ENCODE results near the gene MPV17.
A peak's percentile ranks its signal among the peaks of the same experiment; 100 is the strongest.
"Not testable (repeated sequence)": the region's sequence is repeated elsewhere in the genome, so short reads cannot be mapped to it uniquely, and the experiment has no call there.

The MPV17 gene

DNA sequence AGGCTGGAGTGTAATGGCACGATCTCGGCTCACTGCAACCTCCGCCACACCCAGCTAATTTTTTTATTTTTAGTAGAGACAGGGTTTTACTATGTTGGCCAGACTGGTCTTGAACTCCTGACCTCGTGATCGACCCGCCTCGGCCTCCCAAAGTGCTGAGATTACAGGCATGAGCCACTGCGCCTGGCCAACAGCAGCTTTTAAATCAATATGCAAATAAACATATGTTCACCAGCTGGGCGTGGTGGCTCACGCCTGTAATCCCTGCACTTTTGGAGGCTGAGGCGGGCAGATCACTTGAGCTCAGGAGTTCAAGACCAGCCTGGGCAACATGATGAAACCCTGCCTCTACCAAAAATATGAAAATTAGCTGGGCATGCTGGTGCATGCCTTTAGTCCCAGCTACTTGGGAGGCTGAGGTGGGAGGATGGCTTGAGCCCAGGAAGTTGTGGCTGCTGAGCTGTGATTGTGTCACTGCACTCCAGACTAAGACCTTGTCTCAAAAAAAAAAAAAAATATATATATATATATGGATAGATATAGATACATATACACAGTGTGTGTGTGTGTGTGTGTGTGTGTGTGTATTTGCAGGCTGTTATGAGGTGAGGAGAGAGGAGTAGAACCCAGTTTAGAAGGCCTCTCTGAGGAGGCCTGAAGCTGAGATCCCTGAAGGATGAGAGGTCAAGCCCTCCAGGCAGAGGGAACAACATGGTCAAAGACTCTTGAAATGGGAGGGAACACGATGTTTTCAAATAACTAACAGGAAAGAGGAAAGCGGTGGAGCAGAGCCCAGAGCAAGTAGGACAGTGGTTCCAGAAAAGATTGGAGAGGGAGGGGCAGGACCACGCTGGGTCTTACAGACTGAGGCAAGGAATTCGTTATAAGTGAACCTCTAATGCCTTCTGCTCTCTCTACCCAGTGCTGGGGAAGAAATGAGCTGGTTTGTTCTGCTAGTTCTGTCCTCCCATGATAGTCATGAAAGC lies 50.1 kb downstream of the MPV17 start:
- in situ Hi-C loops (cut with MboI; ENCODE audit: low pct_unique_long_range_greater_than_20kb, low sequenced_read_pairs) = not testable (repeated sequence)
- DNase-seq = peak; percentile 50

DNA sequence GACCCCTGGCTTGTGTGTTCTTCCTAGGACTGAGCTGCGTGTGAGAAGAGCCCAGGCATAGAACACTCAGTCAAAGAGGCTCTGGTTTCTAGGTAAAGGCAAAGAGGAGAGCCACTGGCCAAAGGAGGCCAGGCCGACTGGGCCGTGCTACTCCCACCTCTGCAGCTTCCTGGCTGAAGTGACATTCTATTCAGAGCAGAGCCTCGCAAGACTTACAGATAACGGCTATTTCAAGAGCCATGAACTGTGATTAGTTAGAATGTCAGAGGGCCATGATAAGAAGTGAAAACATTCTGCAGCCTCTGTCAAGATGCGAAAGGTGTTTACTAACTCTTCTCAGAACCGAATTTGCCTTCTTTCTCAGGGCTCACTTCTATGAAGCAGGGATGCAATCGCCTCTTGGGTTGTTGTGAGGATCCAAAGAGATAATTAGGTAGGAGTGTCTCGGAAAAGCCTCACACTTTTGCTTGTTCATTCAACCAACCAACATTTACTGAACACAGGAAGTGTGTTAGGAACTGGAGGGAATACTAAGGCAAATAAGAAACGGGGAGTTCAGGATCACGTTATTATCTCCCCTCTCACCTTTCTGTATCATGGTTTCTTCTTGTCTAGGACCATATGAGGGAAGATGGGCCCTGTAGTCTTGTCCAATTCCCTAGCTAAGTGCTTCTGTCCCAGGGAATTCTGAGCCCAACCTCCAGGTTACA lies 51.1 kb downstream of the MPV17 start:
- no peak for DNase-seq
- in situ Hi-C loops (cut with MboI; ENCODE audit: low pct_unique_long_range_greater_than_20kb, low sequenced_read_pairs) = no loop called here

DNA sequence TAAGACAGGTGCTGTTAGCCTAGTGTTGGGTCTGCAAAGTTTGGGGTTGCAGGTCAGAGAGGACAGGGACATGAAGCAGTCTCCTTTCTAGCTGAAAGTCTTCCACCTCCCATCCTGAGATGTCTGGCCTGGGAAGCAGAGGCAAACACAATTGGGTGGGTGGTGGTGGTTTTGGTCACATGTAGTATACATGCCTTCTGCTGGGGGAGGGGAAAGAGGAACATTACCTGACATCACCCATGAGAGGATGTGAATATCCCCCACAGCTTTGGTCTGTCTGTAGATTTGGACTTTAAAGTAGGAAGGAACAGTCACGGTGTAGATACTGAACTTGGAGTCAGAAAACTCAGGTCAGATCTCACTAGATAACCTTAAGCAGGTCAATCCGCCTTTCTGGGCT lies 52.2 kb downstream of the MPV17 start:
- peak; percentile 63 for DNase-seq
- in situ Hi-C loops (cut with MboI; ENCODE audit: low pct_unique_long_range_greater_than_20kb, low sequenced_read_pairs) = no loop called here

DNA sequence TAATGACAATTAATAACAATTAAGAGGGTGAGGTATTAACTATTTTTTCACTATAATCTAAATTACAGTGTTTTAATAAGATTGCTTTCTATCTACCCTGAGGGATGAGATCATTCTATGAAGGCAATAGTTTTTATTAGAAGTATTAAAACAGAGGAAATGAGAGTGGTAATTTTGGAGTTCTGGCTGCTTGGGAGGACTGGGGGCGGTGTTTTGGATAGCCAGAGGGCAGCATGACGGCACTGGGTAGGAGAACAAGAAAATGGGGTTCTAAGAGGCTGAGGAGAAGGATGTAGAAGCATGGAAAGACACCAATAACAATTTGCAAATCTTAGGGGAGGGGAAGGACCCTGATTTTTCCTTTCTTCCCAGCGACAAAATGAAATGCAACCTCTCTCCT lies 52.8 kb downstream of the MPV17 start:
- in situ Hi-C loops (cut with MboI; ENCODE audit: low pct_unique_long_range_greater_than_20kb, low sequenced_read_pairs) = no loop called here
- DNase-seq = no peak

DNA sequence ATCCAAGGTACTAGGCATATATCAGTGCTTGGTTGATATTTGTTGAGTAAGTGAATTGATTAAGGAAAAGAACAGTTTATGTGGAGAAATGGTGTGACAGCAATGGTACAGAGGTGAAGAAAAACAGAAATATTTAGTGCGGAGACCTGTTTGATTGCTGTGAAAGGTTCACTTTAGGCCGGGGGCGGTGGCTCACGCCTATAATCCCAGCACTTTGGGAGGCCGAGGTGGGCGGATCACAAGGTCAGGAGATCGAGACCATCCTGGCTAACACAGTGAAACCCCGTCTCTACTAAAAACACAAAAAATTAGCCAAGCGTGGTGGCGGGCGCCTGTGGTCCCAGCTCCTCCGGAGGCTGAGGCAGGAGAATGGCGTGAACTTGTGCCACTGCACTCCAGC lies 54.6 kb downstream of the MPV17 start:
- DNase-seq; in situ Hi-C loops (cut with MboI; ENCODE audit: low pct_unique_long_range_greater_than_20kb, low sequenced_read_pairs): not testable (repeated sequence)

DNA sequence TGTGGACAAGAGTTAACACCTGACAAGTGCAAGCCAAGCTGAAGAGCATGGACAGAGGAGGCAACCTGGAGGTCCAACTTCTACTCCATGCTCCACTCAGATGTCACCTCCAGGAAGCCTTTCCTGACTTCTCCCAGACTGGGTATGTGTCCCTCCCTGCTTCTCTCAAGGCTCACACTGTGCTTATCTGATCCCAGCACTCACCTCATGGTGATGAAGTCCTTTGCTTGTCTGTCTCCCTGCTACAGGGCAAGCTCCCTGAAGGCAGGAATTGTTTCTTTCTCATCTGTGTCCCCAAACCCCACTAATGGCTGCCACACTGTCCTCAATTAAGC lies 57.4 kb downstream of the MPV17 start:
- no peak for DNase-seq
- in situ Hi-C loops (cut with MboI; ENCODE audit: low pct_unique_long_range_greater_than_20kb, low sequenced_read_pairs) = no loop called here

DNA sequence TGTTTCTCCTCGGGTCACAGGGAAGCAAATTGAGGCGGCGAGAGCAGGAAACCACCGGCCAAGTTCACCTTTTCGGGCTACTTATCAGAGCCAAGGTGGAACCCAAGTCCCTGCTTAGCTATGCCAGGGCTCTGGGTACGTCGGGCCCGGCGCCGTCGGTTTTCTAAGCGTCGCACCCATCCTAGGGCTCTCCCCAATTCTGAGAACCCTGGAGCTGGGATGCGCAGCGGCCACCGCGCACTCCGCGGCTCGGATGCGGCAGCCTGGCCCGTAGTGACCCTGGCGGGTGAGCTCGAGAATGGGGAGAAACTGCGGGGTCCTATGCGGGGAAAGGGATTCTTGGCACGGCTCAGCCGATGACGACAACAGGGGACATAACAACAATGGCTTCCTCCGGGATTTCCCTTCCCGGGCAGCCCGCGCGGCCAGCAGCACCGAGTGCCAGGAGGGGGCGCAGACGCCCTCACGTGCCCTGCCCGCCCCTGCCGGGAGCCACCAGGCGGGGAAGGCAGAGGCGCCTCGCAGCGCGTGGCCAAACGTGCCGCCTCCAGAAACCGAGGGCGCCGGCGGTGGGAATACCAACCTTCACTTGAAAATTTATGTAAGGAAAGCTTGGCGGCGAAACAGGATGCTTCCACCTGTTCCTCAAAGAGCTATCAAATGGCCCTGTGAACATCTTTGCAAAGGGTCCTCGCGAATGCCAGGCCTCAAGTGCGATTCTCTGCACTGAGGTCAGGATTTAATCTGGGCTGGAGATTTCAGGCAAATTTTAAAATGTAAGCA lies 58.0 kb downstream of the MPV17 start:
- in situ Hi-C loops (cut with MboI; ENCODE audit: low pct_unique_long_range_greater_than_20kb, low sequenced_read_pairs) = no loop called here
- peak; percentile 82 for DNase-seq

DNA sequence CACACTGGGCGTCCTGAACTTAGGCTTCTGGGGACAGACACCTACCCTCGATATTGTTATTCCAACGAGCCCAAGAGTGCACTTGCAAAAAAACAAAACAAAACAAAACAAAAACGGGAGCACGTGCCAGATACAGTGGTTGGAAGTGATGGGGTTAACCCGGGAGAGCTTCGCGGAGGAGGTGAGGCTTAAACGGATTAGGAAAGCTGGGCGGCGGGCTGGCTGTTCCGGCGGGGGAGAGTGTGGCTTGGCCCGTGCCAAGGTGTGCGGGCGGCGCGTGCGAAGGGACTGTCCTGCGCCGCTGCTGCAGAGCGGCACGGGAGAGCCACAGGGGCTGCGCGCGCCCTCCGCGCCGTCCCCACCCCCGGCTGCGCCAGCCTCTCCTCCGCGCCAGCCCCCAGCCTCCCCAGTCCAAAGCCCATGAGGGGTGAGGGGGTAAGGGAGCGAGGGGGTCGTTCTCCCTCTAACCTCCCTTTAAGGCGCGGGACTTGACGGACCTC lies 58.6 kb downstream of the MPV17 start:
- no peak for DNase-seq
- in situ Hi-C loops (cut with MboI; ENCODE audit: low pct_unique_long_range_greater_than_20kb, low sequenced_read_pairs) = no loop called here

DNA sequence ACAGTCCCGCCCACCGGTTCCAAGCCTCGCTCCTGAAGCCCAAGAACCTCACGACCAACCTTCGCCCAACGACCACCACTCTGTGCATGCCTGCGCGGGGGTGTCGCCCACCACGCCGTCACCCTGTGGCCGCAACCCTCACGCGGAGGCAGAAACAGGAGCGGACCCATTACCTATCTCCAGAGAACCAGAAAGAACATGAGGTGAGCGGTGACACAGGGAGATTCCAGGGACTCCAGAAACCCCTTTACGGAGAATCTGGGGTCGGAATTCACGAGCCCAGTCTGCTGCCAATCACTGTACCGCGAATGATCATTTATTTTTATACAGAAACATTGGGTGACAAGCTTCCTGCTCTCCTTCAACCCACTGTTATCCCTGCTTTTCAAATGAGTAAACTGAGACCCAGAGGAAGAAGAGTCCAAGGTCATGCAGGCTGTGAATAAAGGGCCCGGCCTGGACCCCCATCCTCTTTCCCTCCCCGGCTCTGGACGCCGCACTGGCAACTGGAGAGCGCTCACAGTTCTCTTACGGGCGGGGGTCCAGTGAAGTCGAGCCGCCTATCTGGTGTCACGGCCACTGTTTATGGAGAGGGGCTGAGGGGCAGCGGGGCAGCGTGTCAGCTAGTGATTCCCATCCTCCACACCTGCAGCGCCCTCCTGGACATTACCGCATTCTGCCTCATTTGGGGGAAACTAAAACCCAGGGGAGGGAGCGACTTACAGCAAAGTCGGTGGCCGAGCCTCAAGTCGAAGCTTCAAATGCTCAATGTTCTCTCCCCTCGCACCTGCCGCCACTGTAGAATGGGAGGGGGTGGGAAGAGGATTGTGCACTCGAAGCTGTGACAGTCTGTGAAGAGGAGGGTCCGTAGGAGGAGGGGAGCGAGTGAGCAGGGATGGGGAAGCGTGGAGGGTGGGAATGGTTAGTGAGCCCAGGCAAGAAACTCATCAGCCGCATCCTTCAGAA lies 59.3 kb downstream of the MPV17 start:
- in situ Hi-C loops (cut with MboI; ENCODE audit: low pct_unique_long_range_greater_than_20kb, low sequenced_read_pairs) = no loop called here
- DNase-seq = no peak

DNA sequence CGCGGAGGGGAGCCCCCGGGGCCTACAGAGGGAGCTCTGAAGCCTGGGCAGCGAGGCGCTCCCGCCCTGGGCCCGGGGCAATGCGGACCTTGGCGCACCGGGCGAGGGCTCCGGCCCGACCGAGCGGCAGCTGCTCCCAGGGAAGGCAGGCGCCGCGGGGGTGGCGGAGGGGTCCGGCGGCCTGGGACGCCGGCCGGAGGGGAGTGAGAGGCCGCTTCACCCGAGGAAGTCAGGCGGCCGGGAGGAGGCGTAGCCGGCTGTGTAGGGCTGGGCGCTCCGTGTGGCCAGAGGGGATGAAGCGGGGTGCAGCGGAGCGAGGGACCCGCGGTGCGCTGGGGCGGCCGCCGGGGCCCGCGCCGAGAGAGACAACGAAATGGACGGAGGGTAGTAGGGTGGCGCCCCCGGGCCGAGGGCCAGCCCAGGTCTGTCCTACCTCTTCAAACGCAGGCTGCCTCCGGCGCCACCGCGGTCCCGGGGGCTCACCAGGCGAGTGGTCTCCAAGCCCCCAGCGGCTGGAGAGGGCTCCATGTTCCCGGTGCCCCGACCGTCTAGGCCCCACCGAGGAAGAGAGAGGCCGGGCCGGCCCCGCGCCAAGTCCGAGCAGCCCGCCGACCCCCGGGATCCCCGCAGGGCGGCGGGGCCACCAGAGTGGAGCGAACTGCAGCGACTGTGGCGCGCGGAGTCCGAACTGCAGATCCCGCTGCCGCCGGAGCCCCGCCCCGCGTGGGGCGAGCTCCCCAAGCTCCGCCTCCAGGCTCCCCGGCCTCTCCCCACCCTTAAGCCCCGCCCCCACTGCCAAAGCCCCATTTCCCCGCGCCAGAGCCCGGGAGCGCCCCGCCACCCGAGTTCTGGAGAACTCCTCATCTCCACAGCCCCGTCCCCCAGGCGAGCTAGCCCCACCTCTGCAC lies 60.3 kb downstream of the MPV17 start, which contains the start of gene SLC30A3:
Gene SLC30A3, minus strand, starts transcription at position 669 of the 908 bp plus-strand sequence. Its CDS starts 141 bp downstream, at position 528.
- DNase-seq = peak; percentile 77

DNA sequence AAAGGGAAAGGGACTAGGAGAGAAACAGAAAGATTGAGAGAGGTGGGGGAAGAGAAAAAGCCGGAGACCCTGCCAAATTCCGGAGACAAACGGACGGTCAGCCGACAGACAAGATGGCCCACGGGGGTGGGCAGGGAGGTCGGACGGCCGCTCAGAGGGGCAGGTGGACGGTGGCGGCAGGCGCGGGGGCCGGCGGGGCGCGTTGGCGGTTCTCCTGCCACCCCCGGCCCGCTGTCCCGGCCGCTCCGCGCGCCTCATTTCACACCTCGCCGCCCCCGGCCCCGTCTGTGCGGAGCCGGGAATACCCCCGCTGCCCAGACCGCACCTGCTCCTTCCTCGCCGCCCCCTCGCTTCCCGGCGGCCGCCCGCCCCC lies 61.0 kb downstream of the MPV17 start:
- DNase-seq = no peak
- in situ Hi-C loops (cut with MboI; ENCODE audit: low pct_unique_long_range_greater_than_20kb, low sequenced_read_pairs) = no loop called here

More for the DNA sequence above, 60.3 kb downstream of the MPV17 start, which contains the start of gene SLC30A3:
- in situ Hi-C loops (cut with MboI; ENCODE audit: low pct_unique_long_range_greater_than_20kb, low sequenced_read_pairs) = no loop called here

DNA sequence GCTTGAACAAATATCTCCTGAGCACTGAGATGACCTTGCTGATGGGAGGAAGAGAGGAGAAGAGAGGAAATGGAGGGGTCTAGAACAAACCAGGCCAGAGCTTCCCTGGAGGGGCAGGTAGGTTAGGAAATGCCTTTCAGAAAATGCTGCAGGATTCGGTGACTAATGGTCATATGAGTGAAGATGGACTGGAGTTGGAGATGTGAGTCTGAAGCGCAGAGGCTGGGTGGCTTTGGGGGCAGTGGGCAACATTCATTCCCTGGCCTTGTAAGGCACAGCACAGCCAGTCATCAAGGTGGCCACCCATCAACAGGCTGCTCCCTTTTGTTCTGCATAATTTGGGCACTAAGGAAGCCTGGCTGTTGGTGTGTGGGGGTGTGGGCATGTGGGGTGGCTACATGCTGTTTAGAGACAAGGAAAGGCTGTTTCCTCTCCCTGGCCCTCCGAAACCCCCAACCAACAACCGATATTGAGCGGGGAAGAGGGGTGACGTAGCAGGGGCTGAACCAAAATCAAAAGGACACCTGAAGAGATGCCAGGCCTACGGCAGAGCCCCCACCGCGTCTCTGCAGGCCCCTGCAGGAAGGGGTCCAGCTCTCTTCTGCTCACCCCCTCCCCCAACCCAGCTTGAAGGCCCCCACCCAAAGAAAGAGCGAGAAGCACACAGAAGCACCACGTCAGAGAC lies 61.5 kb downstream of the MPV17 start:
- in situ Hi-C loops (cut with MboI; ENCODE audit: low pct_unique_long_range_greater_than_20kb, low sequenced_read_pairs) = no loop called here
- no peak for DNase-seq

Measured in KBM-7 (cell line).